Endothelial cell of umbilical vein (primary cell): ENCODE data around the gene TTL. TPM values are rescaled to one million over a fixed set of nuclear protein-coding genes. Genes with fewer than 3 reads are reported as not detected.
A peak's percentile ranks its signal among the peaks of the same experiment; 100 is the strongest.

ENCODE experiments used
- BruUV-seq: library from RNA; stranded (reverse); fragments of 400-500 nt; replicated peaks from 2 replicates; lab custom pipeline; 2021; lab: Mats Ljungman, UMichigan
- CTCF ChIA-PET: fragments of 300-600, 350-600 bp; sonication (Branson Sonifier 250); formaldehyde crosslinking; loops from one replicate; lab custom pipeline; 2021; ENCODE audit warnings: antibody characterized with exemption, inconsistent platforms; lab: Charles Lee
- POLR2A ChIA-PET: fragments of 300-600, 350-600 bp; sonication (Branson Sonifier 250); formaldehyde crosslinking; loops from one replicate; lab custom pipeline; 2021; ENCODE audit warnings: antibody characterized with exemption, inconsistent platforms; lab: Charles Lee
- DNase-seq: peaks from one replicate; pipeline ENCODE4 v3.0.0-alpha.2; 2011; ENCODE audit warnings: low read depth, low spot score
- FAIRE-seq: peaks from 2 replicates; lab custom pipeline; 2011; peaks lifted over from hg19 to GRCh38; lab: Jason Lieb, UNC
- H2AFZ ChIP-seq: 2 replicates; pipeline ENCODE4 v1.6.0; 2012; ENCODE audit warnings: low read depth, low read length, control low read depth, inconsistent platforms
- H3K27ac ChIP-seq: 2 replicates; pipeline ENCODE4 v1.5.1; 2011; ENCODE audit warnings: low read depth, mild to moderate bottlenecking, control low read depth, low read length, moderate library complexity; ENCODE audit not compliant: insufficient read depth
- H3K27me3 ChIP-seq, 2 experiments: 2 replicates each; pipeline versions ENCODE4 v1.6.0 to v1.6.1; 2011; ENCODE audit warnings: low read length in 2 of 2, mixed read lengths in 1 of 2; ENCODE audit not compliant: control insufficient read depth in 2 of 2, insufficient read depth in 2 of 2
- H3K36me3 ChIP-seq, 2 experiments: 2 replicates in 1 of 2; 3 replicates in 1 of 2; pipeline ENCODE4 v1.5.1; 2011; ENCODE audit warnings: low read length in 2 of 2, mild to moderate bottlenecking in 1 of 2, moderate library complexity in 1 of 2; ENCODE audit not compliant: control insufficient read depth in 2 of 2, insufficient read depth in 2 of 2; ENCODE audit errors: extremely low read depth in 1 of 2
- H3K4me1 ChIP-seq: 3 replicates; pipeline ENCODE4 v1.5.1; 2011; ENCODE audit warnings: mild to moderate bottlenecking, low read length; ENCODE audit not compliant: control insufficient read depth, insufficient read depth; ENCODE audit errors: extremely low read depth
- H3K4me2 ChIP-seq: 2 replicates; pipeline ENCODE4 v1.6.1; 2011; ENCODE audit warnings: low read length, control low read depth, mixed read lengths; ENCODE audit not compliant: insufficient read depth
- H3K4me3 ChIP-seq, 3 experiments: fragments of 200-600 bp in 1 of 3; sonication (generic), shearing (Covaris generic) in 1 of 3; replicated peaks in 1 of 3; 2 replicates each; pipeline ENCODE4 v1.5.1; 2011 to 2016; ENCODE audit warnings: control low read depth in 3 of 3, low read length in 3 of 3, mild to moderate bottlenecking in 2 of 3, inconsistent platforms in 1 of 3, low read depth in 1 of 3, moderate library complexity in 1 of 3; ENCODE audit not compliant: insufficient read depth in 1 of 3
- H3K79me2 ChIP-seq: 2 replicates; pipeline ENCODE4 v1.6.0; 2012; ENCODE audit warnings: low read length, inconsistent platforms; ENCODE audit not compliant: control insufficient read depth, insufficient read depth
- H3K9ac ChIP-seq: replicated peaks from 2 replicates; pipeline ENCODE3; 2011; ENCODE audit warnings: low read length, control low read depth; ENCODE audit not compliant: insufficient read depth; ENCODE audit errors: extremely low read depth
- H3K9me1 ChIP-seq: replicated peaks from 3 replicates; pipeline ENCODE4 v1.6.0; 2011; ENCODE audit warnings: mild to moderate bottlenecking, low read length; ENCODE audit not compliant: control insufficient read depth, insufficient read depth; ENCODE audit errors: extremely low read depth
- H3K9me3 ChIP-seq: replicated peaks from 2 replicates; pipeline ENCODE4 v1.5.1; 2012; ENCODE audit warnings: low read length, inconsistent platforms; ENCODE audit not compliant: control insufficient read depth, insufficient read depth
- H4K20me1 ChIP-seq: replicated peaks from 2 replicates; pipeline ENCODE3; 2011; ENCODE audit warnings: mild to moderate bottlenecking, low read length; ENCODE audit not compliant: control insufficient read depth, insufficient read depth; ENCODE audit errors: extremely low read depth
- GATA2 ChIP-seq: IDR thresholded peaks from 2 replicates; pipeline ENCODE4 v1.7.0; 2011; ENCODE audit warnings: low read depth, mild to moderate bottlenecking, moderate library complexity, mixed read lengths, low read length; ENCODE audit not compliant: insufficient read length, insufficient read depth
- MAX ChIP-seq: IDR thresholded peaks from 2 replicates; pipeline ENCODE4 v1.6.1; 2011; ENCODE audit not compliant: insufficient read depth, insufficient read length
- MYC ChIP-seq: IDR thresholded peaks from one replicate; pipeline ENCODE4 v1.6.1; 2011; ENCODE audit warnings: mild to moderate bottlenecking, low read depth, low read length
- POLR2A ChIP-seq: IDR thresholded peaks from 2 replicates; pipeline ENCODE4 v1.6.1; 2012; ENCODE audit warnings: low read depth, mild to moderate bottlenecking, control low read depth, low read length
- POLR2AphosphoS5 ChIP-seq: IDR thresholded peaks from 2 replicates; pipeline ENCODE4 v1.6.1; 2012; ENCODE audit warnings: low read depth, mild to moderate bottlenecking, control low read depth, low read length, moderate library complexity; ENCODE audit not compliant: insufficient read depth
- dilution Hi-C: fragments of 300-500 bp; cut with MboI; formaldehyde crosslinking; loops from one replicate; pipeline ENCODE4 v1.15.0; 2019; ENCODE audit warnings: low sequenced_read_pairs; ENCODE audit not compliant: extremely low pct_ligation_motif_present
- intact Hi-C: fragments of 100-400 bp; cut with micrococcal nuclease; formaldehyde crosslinking; loops from one replicate; pipeline ENCODE4 v1.10.0; 2022
- polyA plus RNA-seq, 4 experiments: library from polyadenylated mRNA; depleted of rRNA in 3 of 4; stranded (reverse) in 3 of 4; unstranded in 1 of 4; fragments of >200 nt; gene quantifications; 2 replicates each; pipeline versions ENCODE4 v1.2.1 to v1.2.3, GENCODE V29; 2011 to 2012; ENCODE audit warnings: missing spikeins in 1 of 4
- total RNA-seq: library from RNA; stranded (reverse); gene quantifications from 2 replicates; pipeline ENCODE4 v1.2.3, GENCODE V29; 2021

The TTL gene
- total and polyA plus RNA-seq, 2 donors (not counting 3 experiments of a cell fraction or from before 2014, with no cell fraction given) = 21.9 to 66.8 TPM

- POLR2A ChIA-PET = no interaction called here
- H3K27me3 ChIP-seq = no peaks in the 10 kb centered on the region
- peak; percentile 49 for DNase-seq
- peaks cover 3% of the 10 kb centered on the region for H4K20me1 ChIP-seq
- no peaks in the 10 kb centered on the region for H3K9me1 ChIP-seq
- H3K27ac ChIP-seq = peak overlapping the region; percentile 71
- peaks cover 10% of the 10 kb centered on the region for H3K4me1 ChIP-seq
- H3K9me3 ChIP-seq = no peaks in the 10 kb centered on the region
- intact Hi-C loops = no loop called here
- peaks cover 44% of the 10 kb centered on the region for H3K79me2 ChIP-seq
- peak overlapping the region; percentile 20 for H2AFZ ChIP-seq
- TF ChIP-seq MAX = no peak
- peak; percentile 1 for TF ChIP-seq POLR2AphosphoS5
- TF ChIP-seq POLR2A = no peak
- TF ChIP-seq MYC = no peak
- H3K36me3 ChIP-seq = peaks cover 0 to 4% of the 10 kb centered on the region in 2 experiments
- TSS peak; percentile 63 for BruUV-seq
- CTCF ChIA-PET = interaction anchor here (1.2 to 3.6 kb wide), 3 partner anchors 11 to 595 kb away, joined by 3 to 25 read pairs (median 12); no protein-coding TSS in a partner anchor
- H3K4me3 ChIP-seq = peak overlapping the region; percentile 83 to 90 (median 89)
- FAIRE-seq = no peak
- peak overlapping the region; percentile 90 for H3K4me2 ChIP-seq
- peak overlapping the region; percentile 84 for H3K9ac ChIP-seq
- dilution Hi-C loops = no loop called here
Measured at GRCh38 chr2:112482309-112483041, 519 bp downstream of the TTL start.

- Histone ChIP-seq H3K9ac (peak overlapping the region; percentile 84), H3K9me3 (no peaks in the 10 kb centered on the region), H3K9me1 (no peaks in the 10 kb centered on the region), H3K4me2 (peak overlapping the region; percentile 90), H3K36me3 (peaks cover 0 to 4% of the 10 kb centered on the region in 2 experiments), H2AFZ (peak overlapping the region; percentile 20), H4K20me1 (peaks cover 3% of the 10 kb centered on the region), H3K27ac (peak overlapping the region; percentile 71), H3K79me2 (peaks cover 49% of the 10 kb centered on the region), H3K27me3 (no peaks in the 10 kb centered on the region), H3K4me1 (peaks cover 14% of the 10 kb centered on the region), H3K4me3 (peak overlapping the region; percentile 83 to 90 (median 89))
- ChIA-PET CTCF (interaction anchor here (1.2 to 3.6 kb wide), 3 partner anchors 10 to 595 kb away, joined by 3 to 25 read pairs (median 12); no protein-coding TSS in a partner anchor), POLR2A (no interaction called here)
- BruUV-seq = no TSS peak
- TF ChIP-seq POLR2AphosphoS5 (no peak), GATA2 (no peak), MYC (no peak)
- intact Hi-C loops = no loop called here
- dilution Hi-C loops = no loop called here
- DNase-seq = peak; percentile 60
- peak; percentile 80 for FAIRE-seq
Measured at GRCh38 chr2:112483042-112483473, 1.1 kb downstream of the TTL start.
